SJSA1 (cell line): ENCODE measurements around the gene FGFBP2. TPM values are rescaled to one million over a fixed set of nuclear protein-coding genes. Genes with fewer than 3 reads are reported as not detected.

Experiments
- DNase-seq, 2 experiments: peaks; one replicate each; pipeline ENCODE4 v3.0.0-alpha.2; 2015 to 2020; ENCODE audit warnings: low spot score in 2 of 2, low read depth in 1 of 2
- H3K27ac ChIP-seq: fragments of 250-450 bp; sonication (Bioruptor Pico); 2 replicates; pipeline ENCODE4 v1.5.1; 2020; ENCODE audit warnings: mild to moderate bottlenecking, moderate library complexity
- H3K27me3 ChIP-seq: fragments of 250-450 bp; sonication (Bioruptor Pico); replicated peaks from 2 replicates; pipeline ENCODE4 v1.5.1; 2020; ENCODE audit warnings: mild to moderate bottlenecking, moderate library complexity
- H3K36me3 ChIP-seq: fragments of 250-450 bp; sonication (Bioruptor Pico); 2 replicates; pipeline ENCODE4 v1.5.1; 2020; ENCODE audit warnings: mild to moderate bottlenecking
- H3K4me1 ChIP-seq: fragments of 250-450 bp; sonication (Bioruptor Pico); replicated peaks from 2 replicates; pipeline ENCODE4 v1.6.1; 2021; ENCODE audit warnings: mild to moderate bottlenecking
- H3K4me3 ChIP-seq: fragments of 250-450 bp; sonication (Bioruptor Pico); 2 replicates; pipeline ENCODE4 v1.5.1; 2020; ENCODE audit warnings: mild to moderate bottlenecking
- H3K9me3 ChIP-seq: fragments of 250-450 bp; sonication (Bioruptor Pico); replicated peaks from 2 replicates; pipeline ENCODE4 v1.5.1; 2020; ENCODE audit warnings: mild to moderate bottlenecking
- total RNA-seq: library from RNA; depleted of rRNA; stranded (reverse); fragments of >200 nt; shearing (Covaris generic); gene quantifications from 2 replicates; pipeline ENCODE4 v1.2.3, GENCODE V29; 2014; rRNA removed

The FGFBP2 gene
- total RNA-seq, 1 experiment from 2014 or later: not detected

- peaks cover 15% of the 10 kb centered on the region for H3K4me1 ChIP-seq
- no peaks in the 10 kb centered on the region for H3K9me3 ChIP-seq
- no peak for DNase-seq
- no peaks in the 10 kb centered on the region for H3K36me3 ChIP-seq
- no peaks in the 10 kb centered on the region for H3K27me3 ChIP-seq
- no peak overlapping the region for H3K4me3 ChIP-seq
- peak overlapping the region; percentile 80 for H3K27ac ChIP-seq
These were observed 49.9 kb downstream of the FGFBP2 start for GRCh38 chr4:15912961-15913630.

GRCh38 chr4:15912236-15912635 is 50.7 kb downstream of the FGFBP2 start:
- H3K36me3 ChIP-seq: no peaks in the 10 kb centered on the region
- no peaks in the 10 kb centered on the region for H3K9me3 ChIP-seq
- peaks cover 15% of the 10 kb centered on the region for H3K4me1 ChIP-seq
- no peak overlapping the region for H3K27ac ChIP-seq
- no peak overlapping the region for H3K4me3 ChIP-seq
- no peak for DNase-seq
- H3K27me3 ChIP-seq: no peaks in the 10 kb centered on the region

Other genes starting within 250 kb of the FGFBP2 start
- gene CD38, start 184.8 kb downstream of the FGFBP2 start, total RNA-seq: 0.05 TPM in 1 of 2 replicates, not detected in the other
- not detected in 2 replicates for gene FGFBP1, start 24.4 kb downstream of the FGFBP2 start, total RNA-seq
- 0.47 TPM in 1 of 2 replicates, not detected in the other for gene PROM1, start 120.8 kb upstream of the FGFBP2 start, total RNA-seq